Colonic mucosa (tissue), 4 donors: ENCODE data around the gene XCL2. TPM values are rescaled to one million over a fixed set of nuclear protein-coding genes. Genes with fewer than 3 reads are reported as not detected.

ENCODE experiments used
- DNase-seq: peaks from one replicate; pipeline ENCODE4 v3.0.0-alpha.2; 2020
- H3K27ac ChIP-seq: fragments of 200-600 bp; one replicate; pipeline ENCODE4 v1.8.0; 2021
- H3K27me3 ChIP-seq: fragments of 200-600 bp; one replicate; pipeline ENCODE4 v1.8.0; 2021
- H3K36me3 ChIP-seq: fragments of 200-600 bp; one replicate; pipeline ENCODE4 v1.8.0; 2021
- H3K4me1 ChIP-seq: fragments of 200-600 bp; one replicate; pipeline ENCODE4 v1.8.0; 2021; ENCODE audit warnings: mild to moderate bottlenecking
- H3K4me3 ChIP-seq: fragments of 200-600 bp; one replicate; pipeline ENCODE4 v1.8.0; 2021
- H3K9ac ChIP-seq, 2 donors: one replicate each; pipeline ENCODE4 v1.7.0; 2013; ENCODE audit warnings: control low read depth in 2 of 2, low read depth in 2 of 2, low read length in 2 of 2
- H3K9me3 ChIP-seq: fragments of 200-600 bp; one replicate; pipeline ENCODE4 v1.8.0; 2021
- CTCF ChIP-seq: fragments of 200-600 bp; IDR thresholded peaks from one replicate; pipeline ENCODE4 v1.8.0; 2022; ENCODE audit warnings: antibody characterized with exemption, mild to moderate bottlenecking
- intact Hi-C: fragments of 100-400 bp; cut with DNase I; formaldehyde crosslinking; loops from one replicate; pipeline ENCODE4 v1.14.1; 2022
- total RNA-seq, 2 donors: library from RNA; stranded (reverse); fragmentation: NEBNext Ultra II Directional in 1 of 2; extraction: Animal tissue kit (Norgen Biotek cat#: 25700) in 1 of 2; gene quantifications; one replicate each; pipeline ENCODE4 v1.2.1, GENCODE V29; 2021
- donor health status: healthy.
- donor health status: DM: no; HTN: no; CAD: no.
- donor health status: DM: no; HTN: no; CAD: no.

XCL2 gene
- total RNA-seq, 2 donors from 2014 or later, result not detected

GRCh38 chr1:168565825-168566224, 22.0 kb upstream of the XCL2 start:
- DNase-seq, result no peak

GRCh38 chr1:168561989-168562388, 18.2 kb upstream of the XCL2 start:
- Histone ChIP-seq H3K9me3 (no peaks in the 10 kb centered on the region), H3K4me3 (no peak overlapping the region), H3K4me1 (peaks cover 4% of the 10 kb centered on the region), H3K36me3 (no peaks in the 10 kb centered on the region), H3K27ac (no peak overlapping the region), H3K27me3 (no peaks in the 10 kb centered on the region), H3K9ac (no peak overlapping the region)
- no peak for TF ChIP-seq CTCF
- no peak for DNase-seq
- intact Hi-C loops, result no loop called here

More at GRCh38 chr1:168565825-168566224, 22.0 kb upstream of the XCL2 start:
- Histone ChIP-seq H3K4me1 (no peaks in the 10 kb centered on the region), H3K27ac (no peak overlapping the region), H3K4me3 (no peak overlapping the region), H3K27me3 (no peaks in the 10 kb centered on the region), H3K36me3 (no peaks in the 10 kb centered on the region), H3K9ac (no peak overlapping the region), H3K9me3 (no peaks in the 10 kb centered on the region)
- intact Hi-C loops, result no loop called here
- no peak for TF ChIP-seq CTCF

- no peaks in the 10 kb centered on the region for H3K36me3 ChIP-seq
- no peak overlapping the region for H3K27ac ChIP-seq
- DNase-seq, result no peak
- no peaks in the 10 kb centered on the region for H3K9me3 ChIP-seq
- peaks cover 4% of the 10 kb centered on the region for H3K4me1 ChIP-seq
- intact Hi-C loops, result no loop called here
- no peaks in the 10 kb centered on the region for H3K27me3 ChIP-seq
- H3K4me3 ChIP-seq, result no peak overlapping the region
- no peak for TF ChIP-seq CTCF
- no peak overlapping the region for H3K9ac ChIP-seq
These were observed 16.6 kb upstream of the XCL2 start for GRCh38 chr1:168560370-168560769.

- DNase-seq, result no peak
- no peak overlapping the region for H3K4me3 ChIP-seq
- H3K9me3 ChIP-seq, result no peaks in the 10 kb centered on the region
- H3K27me3 ChIP-seq, result no peaks in the 10 kb centered on the region
- H3K27ac ChIP-seq, result no peak overlapping the region
- no peak overlapping the region for H3K9ac ChIP-seq
- TF ChIP-seq CTCF, result no peak
- H3K4me1 ChIP-seq, result peaks cover 4% of the 10 kb centered on the region
- intact Hi-C loops, result no loop called here
- no peaks in the 10 kb centered on the region for H3K36me3 ChIP-seq
These were observed 12.8 kb upstream of the XCL2 start for GRCh38 chr1:168556647-168557046.

- Histone ChIP-seq H3K36me3 (no peaks in the 10 kb centered on the region), H3K27ac (no peak overlapping the region), H3K27me3 (no peaks in the 10 kb centered on the region), H3K9me3 (no peaks in the 10 kb centered on the region), H3K9ac (no peak overlapping the region), H3K4me1 (peaks cover 4% of the 10 kb centered on the region), H3K4me3 (no peak overlapping the region)
- no peak for DNase-seq
- TF ChIP-seq CTCF, result no peak
- intact Hi-C loops, result no loop called here
These were observed 11.8 kb upstream of the XCL2 start for GRCh38 chr1:168555508-168556046.
